Measurements from ENCODE around the gene MTHFD1L.

GRCh38 chr6:150981669-150982068, 116.2 kb downstream of the MTHFD1L start:
- TF ChIP-seq POLR2A (IDR thresholded peaks at IDR 0.05) (no peak), CTCF (IDR thresholded peaks at IDR 0.05 in 8 of 11, conservative IDR thresholded peaks at IDR 0.05 in 3 of 11) (no peak)
